ENCODE data around the gene FTO.

GRCh38 chr16:53717577-53717976, 13.6 kb downstream of the FTO start:
- TF ChIP-seq CTCF (IDR thresholded peaks at IDR 0.05): no peak
- TF ChIP-seq POLR2A (IDR thresholded peaks at IDR 0.05): no peak
- no peak for TF ChIP-seq EP300 (IDR thresholded peaks at IDR 0.05)

All from tibial nerve (tissue), 4 donors.